HepG2 (cell line): Measurements from ENCODE around the gene LINC00237. TPM values are rescaled to one million over a fixed set of nuclear protein-coding genes. Genes with fewer than 3 reads are reported as not detected.

ENCODE experiments used
- ATAC-seq: fragments of 200-7000 bp; cut with Tn5 transposase; 3 replicates; pipeline ENCODE4 v1.9.1; 2020; ENCODE audit warnings: mild to moderate bottlenecking, moderate library complexity
- BruUV-seq: library from RNA; stranded (reverse); fragments of 400-500 nt; replicated peaks from 2 replicates; lab custom pipeline; 2021; lab: Mats Ljungman, UMichigan
- CTCF ChIA-PET: fragments of 300-600 bp; formaldehyde crosslinking; extraction: SDS; loops from one replicate; lab custom pipeline; 2021; ENCODE audit warnings: low total read pairs, inconsistent platforms, low intra/inter-chr PET ratio; lab: Yijun Ruan, JAX
- POLR2A ChIA-PET: fragments of 350-600 bp; sonication (Branson Sonifier 250); formaldehyde crosslinking; loops from one replicate; lab custom pipeline; 2020; ENCODE audit warnings: antibody characterized with exemption, inconsistent platforms; lab: Yijun Ruan, JAX
- DNase-seq: peaks from one replicate; pipeline ENCODE4 v3.0.0-alpha.2; 2015; ENCODE audit warnings: low spot score
- FAIRE-seq: peaks from 3 replicates; lab custom pipeline; 2011; peaks lifted over from hg19 to GRCh38; lab: Jason Lieb, UNC
- H2AFZ ChIP-seq: one replicate; pipeline ENCODE4 v1.6.1; 2011; ENCODE audit warnings: low read length, inconsistent platforms
- H3K27ac ChIP-seq: fragments of 300-600 bp; 3 replicates; pipeline ENCODE4 v1.8.0; 2011; ENCODE audit warnings: mixed run types, mild to moderate bottlenecking, mixed read lengths, low read length, inconsistent platforms; ENCODE audit not compliant: insufficient read depth; ENCODE audit errors: extremely low read length
- H3K27me3 ChIP-seq, 2 experiments: fragments of 200-600 bp in 1 of 2; 2 replicates in 1 of 2; 3 replicates in 1 of 2; pipeline versions ENCODE4 v1.6.0 to v1.8.0; 2011; ENCODE audit warnings: low read length in 2 of 2, mild to moderate bottlenecking in 2 of 2, moderate library complexity in 2 of 2, inconsistent platforms in 1 of 2; ENCODE audit not compliant: insufficient read depth in 2 of 2, control insufficient read depth in 1 of 2
- H3K36me3 ChIP-seq, 2 experiments: fragments of 200-600 bp in 1 of 2; replicated peaks in 1 of 2; 2 replicates in 1 of 2; 3 replicates in 1 of 2; pipeline versions ENCODE4 v1.5.1 to v1.8.0; 2011; ENCODE audit warnings: low read length in 2 of 2, inconsistent platforms in 1 of 2; ENCODE audit not compliant: insufficient read depth in 2 of 2, control insufficient read depth in 1 of 2
- H3K4me1 ChIP-seq: 2 replicates; pipeline ENCODE4 v1.5.1; 2012; ENCODE audit warnings: low read length, inconsistent platforms; ENCODE audit not compliant: insufficient read depth
- H3K4me2 ChIP-seq: 2 replicates; pipeline ENCODE4 v1.6.0; 2011; ENCODE audit warnings: low read depth, low read length, inconsistent platforms
- H3K4me3 ChIP-seq, 3 experiments: fragments of 200-600 bp in 1 of 3; sonication (generic), shearing (Covaris generic) in 1 of 3; replicated peaks in 1 of 3; 2 replicates each; pipeline ENCODE4 v1.5.1; 2011 to 2016; ENCODE audit warnings: low read length in 3 of 3, inconsistent platforms in 2 of 3, low read depth in 2 of 3, mild to moderate bottlenecking in 2 of 3, control low read depth in 1 of 3, mixed read lengths in 1 of 3; ENCODE audit not compliant: insufficient read depth in 1 of 3
- H3K79me2 ChIP-seq: one replicate; pipeline ENCODE4 v1.6.1; 2011; ENCODE audit warnings: low read length, inconsistent platforms; ENCODE audit not compliant: insufficient read depth
- H3K9ac ChIP-seq: 2 replicates; pipeline ENCODE4 v1.6.0; 2011; ENCODE audit warnings: mild to moderate bottlenecking, low read depth, low read length, inconsistent platforms; ENCODE audit not compliant: insufficient read depth
- H3K9me3 ChIP-seq: 2 replicates; pipeline ENCODE4 v1.5.1; 2012; ENCODE audit warnings: mild to moderate bottlenecking, low read length
- H4K20me1 ChIP-seq: 2 replicates; pipeline ENCODE4 v1.6.0; 2011; ENCODE audit warnings: inconsistent platforms, mild to moderate bottlenecking, low read length, moderate library complexity; ENCODE audit not compliant: insufficient read depth
- ARNT2 ChIP-seq: sonication (generic); formaldehyde crosslinking; IDR thresholded peaks from 2 replicates; pipeline ENCODE4 v1.8.0; 2022; ENCODE audit warnings: mild to moderate bottlenecking, low read depth, missing genetic modification reagents, moderate library complexity
- POGZ ChIP-seq: sonication (generic); formaldehyde crosslinking; IDR thresholded peaks from 2 replicates; pipeline ENCODE4 v1.4.0; 2020; ENCODE audit warnings: mild to moderate bottlenecking, missing genetic modification reagents
- POLR2AphosphoS5 ChIP-seq: IDR thresholded peaks from 2 replicates; pipeline ENCODE4 v1.6.1; 2012; ENCODE audit warnings: low read depth, low read length
- TBP ChIP-seq: sonication (generic); formaldehyde crosslinking; IDR thresholded peaks from 2 replicates; pipeline ENCODE4 v1.5.0; 2020; ENCODE audit warnings: missing genetic modification reagents
- ZIK1 ChIP-seq: sonication (generic); formaldehyde crosslinking; IDR thresholded peaks from 2 replicates; pipeline ENCODE4 v1.5.0; 2020; ENCODE audit warnings: mild to moderate bottlenecking, low read depth, missing genetic modification reagents, borderline replicate concordance
- ZNF746 ChIP-seq: sonication (generic); formaldehyde crosslinking; IDR thresholded peaks from 2 replicates; pipeline ENCODE4 v1.8.0; 2022; ENCODE audit warnings: mild to moderate bottlenecking, missing genetic modification reagents
- WGBS: methylation state at CpG from one replicate; pipeline ENCODE4 v1.1.6; 2017; ENCODE audit warnings: low lambda C conversion rate; 5-methylcytosine and 5-hydroxymethylcytosine counted together
- in situ Hi-C: cut with HindIII; loops from 2 replicates; pipeline ENCODE4 v1.10.0; 2017; ENCODE audit warnings: low pct_unique_long_range_greater_than_20kb; ENCODE audit not compliant: extremely low pct_ligation_motif_present
- intact Hi-C: fragments of 100-400 bp; cut with micrococcal nuclease; formaldehyde crosslinking; loops from one replicate; pipeline ENCODE4 v1.10.0; 2022; ENCODE audit not compliant: unreplicated experiment
- polyA plus RNA-seq, 8 experiments: library from polyadenylated mRNA; depleted of rRNA in 3 of 8; stranded (reverse) in 7 of 8; unstranded in 1 of 8; fragments of >200 nt; fragmentation: Illumina TruSeq in 4 of 8; extraction: Trizol in 4 of 8; gene quantifications; 2 replicates each; pipeline versions ENCODE4 v1.2.1 to v1.2.3, GENCODE V29; 2011 to 2016; ENCODE audit warnings: low read depth in 4 of 8, missing spikeins in 1 of 8, mixed read lengths in 1 of 8; ENCODE audit not compliant: insufficient read depth in 1 of 8
- total RNA-seq, 5 experiments: library from RNA; depleted of rRNA; stranded (reverse); fragments of >200 nt; fragmentation: Illumina TruSeq; extraction: Trizol; gene quantifications; 2 replicates each; pipeline ENCODE4 v1.2.3, GENCODE V29; 2016; ENCODE audit warnings: low read depth in 1 of 5
- TF ChIP-seq, protein P1 (sequence below): sonication (generic); formaldehyde crosslinking; IDR thresholded peaks from 2 replicates; pipeline ENCODE4 v1.4.0; 2020; ENCODE audit warnings: mild to moderate bottlenecking, missing genetic modification reagents
- TF ChIP-seq, protein P2 (sequence below): sonication (generic); formaldehyde crosslinking; IDR thresholded peaks from 2 replicates; pipeline ENCODE4 v1.4.0; 2020; ENCODE audit warnings: mild to moderate bottlenecking, missing genetic modification reagents

The LINC00237 gene
- total and polyA plus RNA-seq, 2 of the 13 experiments (the other 11 are each of a cell fraction or from before 2014, with no cell fraction given), result not detected

GRCh38 chr20:21147593-21147992, 41.4 kb upstream of the LINC00237 start (continued):
- TF ChIP-seq TBP (CRISPR knock-in tag), result no peak
- TF ChIP-seq ZIK1 (CRISPR knock-in tag), result no peak
- TF ChIP-seq, protein P1, sequence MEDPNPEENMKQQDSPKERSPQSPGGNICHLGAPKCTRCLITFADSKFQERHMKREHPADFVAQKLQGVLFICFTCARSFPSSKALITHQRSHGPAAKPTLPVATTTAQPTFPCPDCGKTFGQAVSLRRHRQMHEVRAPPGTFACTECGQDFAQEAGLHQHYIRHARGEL (CRISPR knock-in tag), result no peak
- TF ChIP-seq POLR2AphosphoS5, result no peak
- no peak for TF ChIP-seq POGZ (CRISPR knock-in tag)

GRCh38 chr20:21146215-21146614, 40.1 kb upstream of the LINC00237 start:
- TSS peak; percentile 11 for BruUV-seq
- WGBS, result 97% methylated on average over 4 of the region's 4 CpGs
- DNase-seq, result no peak
- CTCF ChIA-PET, result no interaction called here
- FAIRE-seq, result no peak
- Histone ChIP-seq H3K27me3 (no peaks in the 10 kb centered on the region), H4K20me1 (no peaks in the 10 kb centered on the region), H3K9ac (no peak overlapping the region), H3K36me3 (peaks cover 17 to 70% of the 10 kb centered on the region in 2 experiments), H3K79me2 (no peaks in the 10 kb centered on the region), H3K4me3 (no peak overlapping the region), H3K9me3 (no peaks in the 10 kb centered on the region), H3K4me2 (no peak overlapping the region), H3K4me1 (no peaks in the 10 kb centered on the region), H3K27ac (no peak overlapping the region), H2AFZ (no peak overlapping the region)
- TF ChIP-seq ZIK1 (CRISPR knock-in tag) (no peak), ARNT2 (CRISPR knock-in tag) (no peak), ZNF746 (CRISPR knock-in tag) (no peak)
- TF ChIP-seq, protein P2, sequence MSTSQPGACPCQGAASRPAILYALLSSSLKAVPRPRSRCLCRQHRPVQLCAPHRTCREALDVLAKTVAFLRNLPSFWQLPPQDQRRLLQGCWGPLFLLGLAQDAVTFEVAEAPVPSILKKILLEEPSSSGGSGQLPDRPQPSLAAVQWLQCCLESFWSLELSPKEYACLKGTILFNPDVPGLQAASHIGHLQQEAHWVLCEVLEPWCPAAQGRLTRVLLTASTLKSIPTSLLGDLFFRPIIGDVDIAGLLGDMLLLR (CRISPR knock-in tag), result no peak
- ATAC-seq, result no peak
- POLR2A ChIA-PET, result no interaction called here
- intact Hi-C loops (no loop called here), in situ Hi-C loops (no loop called here)
